Endodermal cell (in vitro differentiated cells): ENCODE data around the gene SPATA17. TPM values are rescaled to one million over a fixed set of nuclear protein-coding genes. Genes with fewer than 3 reads are reported as not detected.

Experiments used
- DNase-seq: peaks from one replicate; pipeline ENCODE4 v3.0.0-alpha.2; 2017
- H3K27ac ChIP-seq: 2 replicates; pipeline ENCODE4 v1.5.1; 2013; ENCODE audit warnings: mild to moderate bottlenecking, low read depth, low read length, moderate library complexity
- H3K27me3 ChIP-seq: 2 replicates; pipeline ENCODE4 v1.6.1; 2013; ENCODE audit warnings: mild to moderate bottlenecking, low read length, moderate library complexity; ENCODE audit not compliant: insufficient read depth, control insufficient read depth, poor library complexity, severe bottlenecking
- H3K36me3 ChIP-seq: 2 replicates; pipeline ENCODE4 v1.7.0; 2013; ENCODE audit warnings: mild to moderate bottlenecking, low read length, moderate library complexity; ENCODE audit not compliant: control insufficient read depth, insufficient read depth
- H3K4me1 ChIP-seq: one replicate; pipeline ENCODE4 v1.7.0; 2013; ENCODE audit warnings: low read length; ENCODE audit not compliant: control insufficient read depth, insufficient read depth
- H3K4me3 ChIP-seq: 2 replicates; pipeline ENCODE4 v1.5.1; 2013; ENCODE audit warnings: mild to moderate bottlenecking, low read length, moderate library complexity
- H3K9ac ChIP-seq: 2 replicates; pipeline ENCODE4 v1.6.1; 2013; ENCODE audit warnings: mild to moderate bottlenecking, low read length, moderate library complexity; ENCODE audit not compliant: poor library complexity, severe bottlenecking; ENCODE audit errors: extremely low read depth
- H3K9me3 ChIP-seq: 2 replicates; pipeline ENCODE4 v1.6.1; 2013; ENCODE audit warnings: mild to moderate bottlenecking, low read length, moderate library complexity; ENCODE audit not compliant: control insufficient read depth
- H3K27ac Mint-ChIP-seq: 2 replicates; pipeline ENCODE4 v1.8.0; 2020; ENCODE audit warnings: mixed read lengths
- H3K27me3 Mint-ChIP-seq: 2 replicates; pipeline ENCODE4 v1.8.0; 2021; ENCODE audit warnings: mild to moderate bottlenecking, mixed read lengths; ENCODE audit not compliant: insufficient read depth
- H3K36me3 Mint-ChIP-seq: 2 replicates; pipeline ENCODE4 v1.8.0; 2020; ENCODE audit warnings: low read depth, mixed read lengths
- H3K4me1 Mint-ChIP-seq: 2 replicates; pipeline ENCODE4 v1.8.0; 2020; ENCODE audit warnings: mixed read lengths
- H3K4me3 Mint-ChIP-seq: 2 replicates; pipeline ENCODE4 v1.8.0; 2020; ENCODE audit warnings: mild to moderate bottlenecking, moderate library complexity, mixed read lengths
- H3K9me3 Mint-ChIP-seq: 2 replicates; pipeline ENCODE4 v1.8.0; 2020; ENCODE audit warnings: mild to moderate bottlenecking, mixed read lengths
- CTCF ChIP-seq: fragments of 200-600 bp; sonication (generic); conservative IDR thresholded peaks from 2 replicates; pipeline ENCODE4 v1.5.0; 2021; ENCODE audit warnings: antibody characterized with exemption, mild to moderate bottlenecking
- WGBS, 2 experiments: methylation state at CpG; one replicate each; pipeline versions ENCODE4 v1.1.5 to v1.1.7; 2013; ENCODE audit warnings: missing lambda C conversion rate in 2 of 2, mixed read lengths in 1 of 2; ENCODE audit not compliant: insufficient coverage in 1 of 2, insufficient read length in 1 of 2; 5-methylcytosine and 5-hydroxymethylcytosine counted together
- total RNA-seq, 2 donors: library from RNA; stranded (reverse); fragmentation: NEBNext Ultra II Directional in 1 of 2; extraction: Animal tissue kit (Norgen Biotek cat#: 25700) in 1 of 2; gene quantifications; 2 replicates in 1 of 2; 3 replicates in 1 of 2; pipeline ENCODE4 v1.2.1, GENCODE V29; 2021

Gene SPATA17
- total RNA-seq, 2 donors from 2014 or later = 0.93 to 1.6 TPM

GRCh38 chr1:217813031-217813430 lies 181.9 kb downstream of the SPATA17 start:
- Histone ChIP-seq H3K4me1 (no peaks in the 10 kb centered on the region), H3K36me3 (no peaks in the 10 kb centered on the region), H3K9me3 (no peaks in the 10 kb centered on the region), H3K27me3 (no peaks in the 10 kb centered on the region), H3K9ac (no peak overlapping the region), H3K27ac (no peak overlapping the region), H3K4me3 (no peak overlapping the region)
- H3K27me3 Mint-ChIP-seq = no peaks in the 10 kb centered on the region
- no peak overlapping the region for H3K27ac Mint-ChIP-seq
- H3K36me3 Mint-ChIP-seq = no peaks in the 10 kb centered on the region
- TF ChIP-seq CTCF = no peak
- DNase-seq = no peak
- H3K9me3 Mint-ChIP-seq = peaks cover 2% of the 10 kb centered on the region
- 86 to 91% methylated on average over 3 to 5 of the region's 5 CpGs for WGBS, 2 experiments
- H3K4me3 Mint-ChIP-seq = no peak overlapping the region
- no peaks in the 10 kb centered on the region for H3K4me1 Mint-ChIP-seq

- DNase-seq = no peak
- Mint-ChIP-seq H3K4me1 (no peaks in the 10 kb centered on the region), H3K27ac (no peak overlapping the region), H3K9me3 (no peaks in the 10 kb centered on the region), H3K36me3 (no peaks in the 10 kb centered on the region), H3K27me3 (no peaks in the 10 kb centered on the region), H3K4me3 (no peak overlapping the region)
- Histone ChIP-seq H3K9ac (no peak overlapping the region), H3K4me1 (no peaks in the 10 kb centered on the region), H3K36me3 (no peaks in the 10 kb centered on the region), H3K27ac (no peak overlapping the region), H3K27me3 (no peaks in the 10 kb centered on the region), H3K4me3 (no peak overlapping the region), H3K9me3 (no peaks in the 10 kb centered on the region)
- no peak for TF ChIP-seq CTCF
- 93% methylated on average over 2 of the region's 2 CpGs; no CpG with 5 or more reads in 1 of the 2 experiments for WGBS, 2 experiments
Measured at GRCh38 chr1:217837691-217838090, 206.5 kb downstream of the SPATA17 start.

GRCh38 chr1:217839161-217839560 lies 208.0 kb downstream of the SPATA17 start:
- H3K4me3 ChIP-seq = no peak overlapping the region
- H3K27me3 Mint-ChIP-seq = no peaks in the 10 kb centered on the region
- no peaks in the 10 kb centered on the region for H3K9me3 Mint-ChIP-seq
- no peaks in the 10 kb centered on the region for H3K4me1 ChIP-seq
- no peak overlapping the region for H3K4me3 Mint-ChIP-seq
- H3K9me3 ChIP-seq = no peaks in the 10 kb centered on the region
- WGBS, 2 experiments = 83 to 88% methylated on average over 1 to 2 of the region's 3 CpGs
- no peak for TF ChIP-seq CTCF
- no peaks in the 10 kb centered on the region for H3K27me3 ChIP-seq
- H3K4me1 Mint-ChIP-seq = no peaks in the 10 kb centered on the region
- H3K36me3 Mint-ChIP-seq = no peaks in the 10 kb centered on the region
- no peak for DNase-seq
- no peak overlapping the region for H3K27ac ChIP-seq
- no peak overlapping the region for H3K27ac Mint-ChIP-seq
- no peaks in the 10 kb centered on the region for H3K36me3 ChIP-seq
- H3K9ac ChIP-seq = no peak overlapping the region
